ENCODE data around the gene CCDC14. TPM values are rescaled to one million over a fixed set of nuclear protein-coding genes. Genes with fewer than 3 reads are reported as not detected.
"Not testable (repeated sequence)": the region's sequence is repeated elsewhere in the genome, so short reads cannot be mapped to it uniquely, and the experiment has no call there.

CCDC14 gene
- total RNA-seq (2021), result 58.1 and 62.5 TPM in 2 replicates
- long read RNA-seq, full-length matches to known transcripts, result 12 of 74 reads
- long read RNA-seq, partial matches to known transcripts, result 13 of 74 reads
- long read RNA-seq, other reads (novel, unspliced or antisense), result 49 of 74 reads

DNA sequence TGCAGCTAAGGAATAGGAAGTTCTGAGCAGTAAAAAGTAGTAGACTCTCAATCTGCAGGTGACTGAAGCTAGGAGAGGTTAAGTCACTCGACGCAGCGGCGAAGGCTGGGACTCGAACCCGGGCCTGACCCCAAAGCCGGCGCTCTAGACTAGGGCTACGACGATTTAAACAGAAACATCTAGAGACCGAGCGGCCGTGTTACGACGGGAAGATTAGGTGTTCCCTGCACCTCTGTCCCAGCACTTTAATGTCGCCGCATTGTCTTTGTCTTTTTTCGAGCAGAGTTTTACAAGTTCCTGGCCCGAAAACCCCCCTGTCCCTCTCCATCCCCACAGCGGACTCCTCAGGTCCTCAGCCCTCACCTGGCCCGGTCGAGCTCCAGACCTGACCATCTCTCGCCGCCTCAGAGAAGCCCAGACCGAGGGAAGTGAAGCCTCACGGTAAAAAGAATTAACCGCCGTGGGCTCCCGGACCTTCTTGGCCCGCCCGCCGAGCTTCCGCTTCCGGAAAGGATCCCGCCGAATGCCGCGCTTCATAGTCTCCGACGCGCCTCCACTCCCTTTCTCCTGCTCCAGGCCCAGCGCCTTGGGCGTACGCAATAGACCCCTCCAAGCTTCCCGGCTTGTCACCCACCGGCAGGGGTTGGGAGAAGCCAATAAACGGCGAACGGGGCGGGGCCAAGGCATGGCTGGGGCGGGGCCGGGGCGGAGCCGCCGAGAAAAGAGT lies at the start of gene CCDC14:
TSS of gene CCDC14 (minus strand) at position 449 of the 727 bp plus-strand sequence. CDS start at position 393, 56 bp downstream.
- WGBS (ENCODE audit: extremely low coverage, insufficient read length, low lambda C conversion rate), result no CpG with 5 or more reads among the region's 55 CpGs
- Histone ChIP-seq H3K27me3 (ENCODE audit: insufficient read depth, low read length) (no peaks in the 10 kb centered on the region), H3T11ph (ENCODE audit: low read length) (peak within 1 kb of the TSS; percentile 46), H2BK5ac (ENCODE audit: insufficient read length, low read length) (peak within 1 kb of the TSS; percentile 65), H2BK120ac (ENCODE audit: low read depth, low read length, poor library complexity, severe bottlenecking) (peak within 1 kb of the TSS; percentile 16), H2AK5ac (ENCODE audit: insufficient read length, low read length) (no peak within 1 kb of the TSS), H4K5ac (ENCODE audit: insufficient read length, low read depth, low read length) (no peak within 1 kb of the TSS), H3K79me1 (ENCODE audit: insufficient read depth, low read depth, low read length, poor library complexity, severe bottlenecking) (no peaks in the 10 kb centered on the region), H3K9ac (ENCODE audit: extremely low read depth, insufficient read length, low read length) (peak within 1 kb of the TSS; percentile 89), H4K91ac (ENCODE audit: insufficient read length, low read depth, low read length) (no peak within 1 kb of the TSS), H3K14ac (ENCODE audit: insufficient read depth, low read length) (peak within 1 kb of the TSS; percentile 98), H3K23me2 (ENCODE audit: insufficient read length, low read depth, low read length, poor library complexity, severe bottlenecking) (peaks cover 2% of the 10 kb centered on the region), H2BK12ac (ENCODE audit: insufficient read length, low read depth, low read length) (no peak within 1 kb of the TSS), H4K8ac (replicated peaks; ENCODE audit: insufficient read length, low read depth, low read length) (no peak within 1 kb of the TSS), H3K56ac (ENCODE audit: insufficient read length, low read depth, low read length) (no peak within 1 kb of the TSS), H3K9me3 (ENCODE audit: control insufficient read depth, low read depth, low read length) (no peaks in the 10 kb centered on the region), H3K4me1 (ENCODE audit: insufficient read depth, low read length) (no peaks in the 10 kb centered on the region), H3K27ac (ENCODE audit: insufficient read length, low read depth, low read length) (peak within 1 kb of the TSS; percentile 76), H3K4ac (ENCODE audit: low read depth, low read length) (no peak within 1 kb of the TSS; the same call in 1 of the 2 replicates), H2BK20ac (ENCODE audit: low read depth, low read length, poor library complexity, severe bottlenecking) (no peak within 1 kb of the TSS), H3K23ac (ENCODE audit: insufficient read length, low read depth, low read length) (no peak within 1 kb of the TSS), H3K79me2 (ENCODE audit: insufficient read depth, low read length) (peaks cover 2% of the 10 kb centered on the region; the same call in 1 of the 2 replicates), H4K20me1 (ENCODE audit: control insufficient read depth, insufficient read depth, insufficient read length) (no peaks in the 10 kb centered on the region), H2AFZ (ENCODE audit: low read length) (peak within 1 kb of the TSS; percentile 88), H3K4me2 (ENCODE audit: insufficient read depth, insufficient read length, low read length) (peak within 1 kb of the TSS; percentile 27), H3K18ac (ENCODE audit: insufficient read length, low read depth, low read length) (peak within 1 kb of the TSS; percentile 97), H2BK15ac (ENCODE audit: low read depth, low read length) (no peak within 1 kb of the TSS)
- Mint-ChIP-seq H3K27ac (peak within 1 kb of the TSS; percentile 99 to 100 (median 99)), H3K4me1 (peaks cover 12 to 17% of the 10 kb centered on the region in 2 experiments), H3K4me3 (peak within 1 kb of the TSS; percentile 97 to 98), H3K27me3 (ENCODE audit: low read depth) (peaks cover 34% of the 10 kb centered on the region), H3K36me3 (ENCODE audit: insufficient read depth in 1 of 3, low read depth in 3 of 3) (peaks cover 0 to 11% (median 3%) of the 10 kb centered on the region in 3 experiments; a peak in 2 of 7 replicates), H3K9me3 (no peaks in the 10 kb centered on the region)
- no peak for TF ChIP-seq CTCF (conservative IDR thresholded peaks at IDR 0.05)
- peak; percentile 99 for DNase-seq

DNA sequence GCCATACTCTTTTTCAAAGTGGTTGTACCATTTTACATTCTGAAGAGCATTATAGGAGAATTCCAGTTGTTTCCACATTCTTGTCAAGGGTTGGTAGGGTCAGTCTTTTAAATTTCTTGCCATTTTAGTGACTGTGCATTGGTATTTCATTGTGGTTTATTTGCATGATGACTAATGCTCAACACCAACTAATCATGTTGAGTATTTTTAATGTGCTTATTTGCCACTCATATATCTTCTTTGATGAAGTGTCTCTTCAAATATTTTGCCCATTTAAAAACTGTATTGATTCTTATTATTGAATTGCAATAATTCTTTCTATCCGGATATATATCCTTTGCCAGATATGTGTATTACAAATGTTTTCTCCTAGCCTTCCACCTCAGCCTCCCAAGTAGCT lies 47.3 kb upstream of the CCDC14 start:
- not testable (repeated sequence) for H2AFZ ChIP-seq (ENCODE audit: low read length)

More for the DNA sequence above, 47.3 kb upstream of the CCDC14 start:
- H2BK5ac ChIP-seq (ENCODE audit: insufficient read length, low read length); H3K9ac ChIP-seq (ENCODE audit: extremely low read depth, insufficient read length, low read length); H3K9me3 ChIP-seq (ENCODE audit: control insufficient read depth, low read depth, low read length); H3K79me2 ChIP-seq (ENCODE audit: insufficient read depth, low read length); H3K27ac Mint-ChIP-seq; H2BK12ac ChIP-seq (ENCODE audit: insufficient read length, low read depth, low read length); H4K20me1 ChIP-seq (ENCODE audit: control insufficient read depth, insufficient read depth, insufficient read length); H3K27me3 ChIP-seq (ENCODE audit: insufficient read depth, low read length); H2BK120ac ChIP-seq (ENCODE audit: low read depth, low read length, poor library complexity, severe bottlenecking); H3K4me3 Mint-ChIP-seq; H2AK5ac ChIP-seq (ENCODE audit: insufficient read length, low read length); H4K5ac ChIP-seq (ENCODE audit: insufficient read length, low read depth, low read length); H4K8ac ChIP-seq (replicated peaks; ENCODE audit: insufficient read length, low read depth, low read length); H3K27ac ChIP-seq (ENCODE audit: insufficient read length, low read depth, low read length); H3K4me2 ChIP-seq (ENCODE audit: insufficient read depth, insufficient read length, low read length); H3K56ac ChIP-seq (ENCODE audit: insufficient read length, low read depth, low read length); H3K4me1 ChIP-seq (ENCODE audit: insufficient read depth, low read length); H3K36me3 Mint-ChIP-seq (ENCODE audit: insufficient read depth in 1 of 3, low read depth in 3 of 3); H3K14ac ChIP-seq (ENCODE audit: insufficient read depth, low read length); H3K23me2 ChIP-seq (ENCODE audit: insufficient read length, low read depth, low read length, poor library complexity, severe bottlenecking); H4K91ac ChIP-seq (ENCODE audit: insufficient read length, low read depth, low read length); H3K9me3 Mint-ChIP-seq; H3K4me1 Mint-ChIP-seq; H2BK15ac ChIP-seq (ENCODE audit: low read depth, low read length); H3K23ac ChIP-seq (ENCODE audit: insufficient read length, low read depth, low read length); H3K18ac ChIP-seq (ENCODE audit: insufficient read length, low read depth, low read length); H3K4ac ChIP-seq (ENCODE audit: low read depth, low read length); H2BK20ac ChIP-seq (ENCODE audit: low read depth, low read length, poor library complexity, severe bottlenecking); H3K79me1 ChIP-seq (ENCODE audit: insufficient read depth, low read depth, low read length, poor library complexity, severe bottlenecking); DNase-seq; H3T11ph ChIP-seq (ENCODE audit: low read length): not testable (repeated sequence)
- peaks cover 37% of the 10 kb centered on the region for H3K27me3 Mint-ChIP-seq (ENCODE audit: low read depth)
- WGBS (ENCODE audit: extremely low coverage, insufficient read length, low lambda C conversion rate), result no CpG with 5 or more reads among the region's 1 CpG

All from H9 (cell line).